Measurements from ENCODE around the gene MAD1L1. TPM values are rescaled to one million over a fixed set of nuclear protein-coding genes. Genes with fewer than 3 reads are reported as not detected.

MAD1L1 gene
- total RNA-seq, 1 donor from 2014 or later = 57.6 TPM

DNA sequence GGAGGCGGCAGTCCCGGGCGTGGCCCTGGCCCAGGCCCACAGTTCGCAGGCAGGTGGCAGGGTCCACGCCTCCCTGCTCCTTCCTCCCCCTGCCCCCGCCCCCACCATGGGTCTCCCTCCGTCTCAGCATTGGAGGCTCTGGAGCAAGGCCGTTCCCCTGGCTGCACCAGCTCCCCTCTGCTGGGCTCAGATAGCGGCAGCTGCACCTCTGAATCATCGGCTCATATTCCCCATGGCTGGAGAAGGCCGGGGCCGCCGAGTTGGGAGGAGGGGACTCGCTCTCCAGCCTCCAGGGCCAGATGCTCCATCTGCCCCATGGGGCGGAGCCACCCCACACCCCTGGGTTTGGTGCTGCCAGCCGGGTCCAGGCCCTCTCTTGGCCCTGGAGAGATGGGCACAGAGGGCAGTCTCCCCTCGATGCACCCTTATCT is 417.7 kb downstream of the MAD1L1 start:
- Mint-ChIP-seq H3K27ac (ENCODE audit: unreplicated experiment) (no peak overlapping the region), H3K36me3 (ENCODE audit: unreplicated experiment) (no peaks in the 10 kb centered on the region), H3K9me3 (ENCODE audit: unreplicated experiment) (peaks cover 1% of the 10 kb centered on the region), H3K4me3 (ENCODE audit: unreplicated experiment) (no peak overlapping the region), H3K4me1 (ENCODE audit: low read depth, unreplicated experiment) (peaks cover 25% of the 10 kb centered on the region), H3K27me3 (ENCODE audit: unreplicated experiment) (peaks cover 7% of the 10 kb centered on the region)
- TF ChIP-seq, protein P1, sequence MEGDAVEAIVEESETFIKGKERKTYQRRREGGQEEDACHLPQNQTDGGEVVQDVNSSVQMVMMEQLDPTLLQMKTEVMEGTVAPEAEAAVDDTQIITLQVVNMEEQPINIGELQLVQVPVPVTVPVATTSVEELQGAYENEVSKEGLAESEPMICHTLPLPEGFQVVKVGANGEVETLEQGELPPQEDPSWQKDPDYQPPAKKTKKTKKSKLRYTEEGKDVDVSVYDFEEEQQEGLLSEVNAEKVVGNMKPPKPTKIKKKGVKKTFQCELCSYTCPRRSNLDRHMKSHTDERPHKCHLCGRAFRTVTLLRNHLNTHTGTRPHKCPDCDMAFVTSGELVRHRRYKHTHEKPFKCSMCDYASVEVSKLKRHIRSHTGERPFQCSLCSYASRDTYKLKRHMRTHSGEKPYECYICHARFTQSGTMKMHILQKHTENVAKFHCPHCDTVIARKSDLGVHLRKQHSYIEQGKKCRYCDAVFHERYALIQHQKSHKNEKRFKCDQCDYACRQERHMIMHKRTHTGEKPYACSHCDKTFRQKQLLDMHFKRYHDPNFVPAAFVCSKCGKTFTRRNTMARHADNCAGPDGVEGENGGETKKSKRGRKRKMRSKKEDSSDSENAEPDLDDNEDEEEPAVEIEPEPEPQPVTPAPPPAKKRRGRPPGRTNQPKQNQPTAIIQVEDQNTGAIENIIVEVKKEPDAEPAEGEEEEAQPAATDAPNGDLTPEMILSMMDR (IDR thresholded peaks at IDR 0.05; ENCODE audit: partially characterized antibody, unreplicated experiment) = no peak
- peak; percentile 79 for DNase-seq

DNA sequence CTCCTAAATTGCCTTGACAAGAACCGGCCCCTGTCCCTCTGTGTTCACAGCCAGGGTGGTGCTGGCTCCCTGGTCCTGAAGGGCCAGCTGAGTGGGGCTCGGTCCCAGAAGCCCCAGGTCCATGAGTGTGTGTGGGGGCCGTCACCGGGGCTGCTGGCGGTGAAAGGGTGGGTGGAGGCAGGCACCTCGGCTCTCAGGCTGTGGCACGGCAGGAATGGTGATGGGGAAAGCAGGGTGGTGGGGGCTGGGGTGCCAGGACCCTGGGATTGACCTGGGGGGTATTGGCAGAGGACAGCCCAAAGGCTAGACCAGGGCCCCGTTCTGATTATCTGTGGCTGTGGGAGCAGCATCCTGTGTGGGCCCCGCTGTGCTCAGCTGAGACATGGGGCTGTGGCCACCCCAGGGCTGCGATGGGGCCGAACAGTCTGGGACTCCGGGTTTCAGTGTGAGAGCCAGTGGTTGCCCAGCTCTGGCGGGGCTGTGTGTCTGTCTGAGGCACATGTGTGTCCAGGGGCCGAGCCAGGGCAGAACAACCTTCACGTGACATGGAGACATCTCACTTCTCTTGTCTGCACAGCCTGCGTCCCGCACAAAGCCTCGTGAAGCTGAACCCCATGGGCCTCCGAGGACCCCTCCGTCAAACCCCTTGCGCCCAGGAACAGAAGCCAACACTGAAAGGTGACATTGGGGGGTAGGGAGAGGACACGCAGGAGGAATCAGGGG is 418.5 kb downstream of the MAD1L1 start:
- no peak for DNase-seq
- peaks cover 1% of the 10 kb centered on the region for H3K9me3 Mint-ChIP-seq (ENCODE audit: unreplicated experiment)
- peaks cover 23% of the 10 kb centered on the region for H3K4me1 Mint-ChIP-seq (ENCODE audit: low read depth, unreplicated experiment)
- TF ChIP-seq, protein P1 (IDR thresholded peaks at IDR 0.05; ENCODE audit: partially characterized antibody, unreplicated experiment) = no peak
- no peaks in the 10 kb centered on the region for H3K36me3 Mint-ChIP-seq (ENCODE audit: unreplicated experiment)
- no peak overlapping the region for H3K4me3 Mint-ChIP-seq (ENCODE audit: unreplicated experiment)
- H3K27ac Mint-ChIP-seq (ENCODE audit: unreplicated experiment) = peak overlapping the region; percentile 82
- peaks cover 7% of the 10 kb centered on the region for H3K27me3 Mint-ChIP-seq (ENCODE audit: unreplicated experiment)

- peaks cover 20% of the 10 kb centered on the region for H3K4me1 Mint-ChIP-seq (ENCODE audit: low read depth, unreplicated experiment)
- peak; percentile 28 for DNase-seq
- H3K27ac Mint-ChIP-seq (ENCODE audit: unreplicated experiment) = no peak overlapping the region
- no peaks in the 10 kb centered on the region for H3K36me3 Mint-ChIP-seq (ENCODE audit: unreplicated experiment)
- H3K27me3 Mint-ChIP-seq (ENCODE audit: unreplicated experiment) = peaks cover 7% of the 10 kb centered on the region
- peaks cover 1% of the 10 kb centered on the region for H3K9me3 Mint-ChIP-seq (ENCODE audit: unreplicated experiment)
- TF ChIP-seq, protein P1 (IDR thresholded peaks at IDR 0.05; ENCODE audit: partially characterized antibody, unreplicated experiment) = no peak
- H3K4me3 Mint-ChIP-seq (ENCODE audit: unreplicated experiment) = peak overlapping the region; percentile 15
Observed at GRCh38 chr7:1813394-1814088, 419.2 kb downstream of the MAD1L1 start.

GRCh38 chr7:1812509-1813393 is 420.0 kb downstream of the MAD1L1 start:
- peaks cover 20% of the 10 kb centered on the region for H3K4me1 Mint-ChIP-seq (ENCODE audit: low read depth, unreplicated experiment)
- peak overlapping the region; percentile 15 for H3K4me3 Mint-ChIP-seq (ENCODE audit: unreplicated experiment)
- peaks cover 5% of the 10 kb centered on the region for H3K27me3 Mint-ChIP-seq (ENCODE audit: unreplicated experiment)
- H3K27ac Mint-ChIP-seq (ENCODE audit: unreplicated experiment) = peak overlapping the region; percentile 28
- H3K9me3 Mint-ChIP-seq (ENCODE audit: unreplicated experiment) = peaks cover 1% of the 10 kb centered on the region
- peak; percentile 79 for DNase-seq
- H3K36me3 Mint-ChIP-seq (ENCODE audit: unreplicated experiment) = no peaks in the 10 kb centered on the region
- TF ChIP-seq, protein P1 (IDR thresholded peaks at IDR 0.05; ENCODE audit: partially characterized antibody, unreplicated experiment) = no peak
